Omental fat pad (tissue), 4 donors: Measurements from ENCODE around the gene MORN1. TPM values are rescaled to one million over a fixed set of nuclear protein-coding genes. Genes with fewer than 3 reads are reported as not detected.

Experiments used
- ATAC-seq: fragments of 150-250 bp; one replicate; pipeline ENCODE4 v1.9.1; 2016; ENCODE audit warnings: mild to moderate bottlenecking, moderate library complexity; ENCODE audit not compliant: low FRiP score
- DNase-seq: peaks from one replicate; pipeline ENCODE4 v3.0.0-alpha.2; 2019; ENCODE audit warnings: low spot score
- CTCF ChIP-seq, 3 donors: fragments of 450-650 bp; IDR thresholded peaks; one replicate each; pipeline ENCODE4 v1.5.1; 2016 to 2017; ENCODE audit warnings: antibody characterized with exemption in 3 of 3, mild to moderate bottlenecking in 3 of 3, moderate library complexity in 2 of 3
- total RNA-seq, 4 donors: library from RNA; depleted of rRNA; stranded (reverse); fragments of >200 nt; gene quantifications; one replicate each; pipeline ENCODE4 v1.1.0, GENCODE V29; 2016

MORN1 gene
- total RNA-seq, 4 donors from 2014 or later: 4.0 to 9.1 (median 6.4) TPM

GRCh38 chr1:2409745-2410144 is 18.4 kb upstream of the MORN1 start:
- TF ChIP-seq CTCF (IDR thresholded peaks at IDR 0.05): no peak

GRCh38 chr1:2408859-2409276 is 17.5 kb upstream of the MORN1 start:
- TF ChIP-seq CTCF (IDR thresholded peaks at IDR 0.05): no peak
- DNase-seq (no peak), ATAC-seq (no peak)

More at GRCh38 chr1:2409745-2410144, 18.4 kb upstream of the MORN1 start:
- ATAC-seq: no peak
- no peak for DNase-seq

GRCh38 chr1:2408456-2408855 is 17.1 kb upstream of the MORN1 start:
- no peak for TF ChIP-seq CTCF (IDR thresholded peaks at IDR 0.05)
- ATAC-seq (no peak), DNase-seq (no peak)

- no peak for ATAC-seq
- TF ChIP-seq CTCF (IDR thresholded peaks at IDR 0.05): no peak
- DNase-seq: no peak
Observed at GRCh38 chr1:2407991-2408275, 16.6 kb upstream of the MORN1 start.

- DNase-seq: no peak
- TF ChIP-seq CTCF (IDR thresholded peaks at IDR 0.05): no peak
Observed at GRCh38 chr1:2407166-2407990, 16.0 kb upstream of the MORN1 start.

GRCh38 chr1:2406451-2407041 is 15.2 kb upstream of the MORN1 start:
- no peak for DNase-seq
- ATAC-seq: no peak
- no peak for TF ChIP-seq CTCF (IDR thresholded peaks at IDR 0.05)

More at GRCh38 chr1:2407166-2407990, 16.0 kb upstream of the MORN1 start:
- ATAC-seq: no peak
